Smooth muscle cell (in vitro differentiated cells): ENCODE results near the gene ANKS1A. TPM values are rescaled to one million over a fixed set of nuclear protein-coding genes. Genes with fewer than 3 reads are reported as not detected.

ENCODE experiments used
- DNase-seq: peaks from one replicate; lab custom pipeline; 2025; ENCODE audit not compliant: unreplicated experiment; lab: John Stamatoyannopoulos, UW
- H2AFZ ChIP-seq: fragments of 200-600 bp; sonication (generic); 2 replicates; pipeline ENCODE4 v1.6.0; 2016; ENCODE audit warnings: antibody characterized with exemption, low read depth, mild to moderate bottlenecking
- H3F3A ChIP-seq: fragments of 200-600 bp; sonication (generic); 2 replicates; pipeline ENCODE4 v1.6.0; 2017; ENCODE audit warnings: antibody characterized with exemption, low read depth
- H3K27ac ChIP-seq: fragments of 200-600 bp; sonication (generic); 2 replicates; pipeline ENCODE4 v1.5.1; 2016; ENCODE audit warnings: low read depth, mild to moderate bottlenecking
- H3K27me3 ChIP-seq: fragments of 200-600 bp; sonication (generic); 2 replicates; pipeline ENCODE4 v1.6.1; 2016; ENCODE audit warnings: low read depth, mild to moderate bottlenecking
- H3K36me3 ChIP-seq: fragments of 200-600 bp; sonication (generic); 2 replicates; pipeline ENCODE4 v1.5.1; 2016; ENCODE audit warnings: low read depth
- H3K4me1 ChIP-seq: fragments of 200-600 bp; sonication (generic); 2 replicates; pipeline ENCODE4 v1.5.1; 2016; ENCODE audit warnings: low read depth
- H3K4me2 ChIP-seq: fragments of 200-600 bp; sonication (generic); 2 replicates; pipeline ENCODE4 v1.6.0; 2016; ENCODE audit warnings: mild to moderate bottlenecking
- H3K4me3 ChIP-seq: fragments of 200-600 bp; sonication (generic); 2 replicates; pipeline ENCODE4 v1.5.1; 2016; ENCODE audit warnings: mild to moderate bottlenecking
- H3K79me2 ChIP-seq: fragments of 200-600 bp; sonication (generic); 2 replicates; pipeline ENCODE4 v1.6.0; 2016; ENCODE audit warnings: low read depth, mild to moderate bottlenecking
- H3K9ac ChIP-seq: fragments of 200-600 bp; sonication (generic); 2 replicates; pipeline ENCODE4 v1.6.0; 2016; ENCODE audit warnings: low read depth
- H3K9me3 ChIP-seq: fragments of 200-600 bp; sonication (generic); replicated peaks from 2 replicates; pipeline ENCODE4 v1.5.1; 2016; ENCODE audit warnings: low read depth
- H4K20me1 ChIP-seq: fragments of 200-600 bp; sonication (generic); 2 replicates; pipeline ENCODE4 v1.6.0; 2016; ENCODE audit warnings: low read depth
- WGBS: methylation state at CpG from one replicate; pipeline ENCODE4 v1.1.7; 2016; ENCODE audit warnings: low lambda C conversion rate; 5-methylcytosine and 5-hydroxymethylcytosine counted together
- polyA plus RNA-seq: library from polyadenylated mRNA; unstranded; fragments of >200 nt; fragmentation: Nextera tagmentation; extraction: Ambion mirVana; gene quantifications from 2 replicates; pipeline ENCODE4 v1.2.1, GENCODE V29; 2016
- total RNA-seq: library from RNA; depleted of rRNA; stranded (reverse); fragments of >200 nt; gene quantifications from 2 replicates; pipeline ENCODE4 v1.2.3, GENCODE V29; 2014
- TF ChIP-seq, protein P1 (sequence below): fragments of 200-600 bp; sonication (generic); IDR thresholded peaks from 2 replicates; pipeline ENCODE4 v1.5.1; 2017; ENCODE audit warnings: borderline replicate concordance, mild to moderate bottlenecking, antibody characterized with exemption; ENCODE audit not compliant: insufficient read depth, poor library complexity, severe bottlenecking

The ANKS1A gene
- total and polyA plus RNA-seq, 2 experiments from 2014 or later = 28.9 to 39.2 TPM

DNA sequence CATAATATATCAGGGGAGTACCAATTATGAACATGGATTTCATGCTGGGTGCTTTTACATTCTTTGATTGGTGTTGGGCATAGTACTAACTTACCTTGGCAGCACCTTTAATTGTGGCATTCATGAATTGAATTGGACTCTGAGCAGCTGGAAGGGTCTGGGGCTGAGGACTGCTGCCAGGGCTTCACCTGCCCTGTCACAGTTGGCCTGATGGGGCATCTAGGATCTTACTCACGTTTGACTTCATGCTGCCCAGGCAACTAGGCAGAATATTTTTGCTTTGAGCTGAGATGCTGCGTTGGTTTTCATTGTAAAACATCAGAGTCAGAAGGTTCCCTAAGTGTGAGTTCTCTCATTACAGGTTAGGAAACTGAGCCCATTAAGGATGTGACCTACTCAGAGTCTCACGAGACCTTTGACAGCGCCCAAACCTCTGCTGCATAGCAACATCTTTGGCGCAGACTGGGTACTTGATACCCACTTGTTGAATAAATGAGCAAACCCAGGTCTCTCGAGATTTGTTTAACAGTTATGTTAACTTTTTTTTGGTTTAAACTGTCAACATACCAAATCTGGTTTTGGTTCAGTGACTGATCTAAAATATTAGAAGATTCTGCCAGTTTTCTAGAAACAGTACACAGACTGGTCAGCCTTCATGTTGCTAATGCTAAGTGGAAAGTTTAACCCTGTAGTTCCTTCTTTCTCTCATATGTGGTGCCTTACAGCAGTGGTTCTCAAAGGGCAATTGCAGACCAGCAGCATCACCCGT is 147.2 kb downstream of the ANKS1A start:
- Histone ChIP-seq H3K27me3 (no peaks in the 10 kb centered on the region), H3K27ac (no peak overlapping the region), H3K79me2 (peaks cover 64% of the 10 kb centered on the region), H3K9ac (no peak overlapping the region), H3K4me2 (no peak overlapping the region), H3K4me3 (no peak overlapping the region), H3K4me1 (peaks cover 21% of the 10 kb centered on the region), H2AFZ (no peak overlapping the region), H3K36me3 (no peaks in the 10 kb centered on the region), H3K9me3 (no peaks in the 10 kb centered on the region), H4K20me1 (no peaks in the 10 kb centered on the region), H3F3A (peaks cover 14% of the 10 kb centered on the region)
- DNase-seq = no peak
- TF ChIP-seq, protein P1, sequence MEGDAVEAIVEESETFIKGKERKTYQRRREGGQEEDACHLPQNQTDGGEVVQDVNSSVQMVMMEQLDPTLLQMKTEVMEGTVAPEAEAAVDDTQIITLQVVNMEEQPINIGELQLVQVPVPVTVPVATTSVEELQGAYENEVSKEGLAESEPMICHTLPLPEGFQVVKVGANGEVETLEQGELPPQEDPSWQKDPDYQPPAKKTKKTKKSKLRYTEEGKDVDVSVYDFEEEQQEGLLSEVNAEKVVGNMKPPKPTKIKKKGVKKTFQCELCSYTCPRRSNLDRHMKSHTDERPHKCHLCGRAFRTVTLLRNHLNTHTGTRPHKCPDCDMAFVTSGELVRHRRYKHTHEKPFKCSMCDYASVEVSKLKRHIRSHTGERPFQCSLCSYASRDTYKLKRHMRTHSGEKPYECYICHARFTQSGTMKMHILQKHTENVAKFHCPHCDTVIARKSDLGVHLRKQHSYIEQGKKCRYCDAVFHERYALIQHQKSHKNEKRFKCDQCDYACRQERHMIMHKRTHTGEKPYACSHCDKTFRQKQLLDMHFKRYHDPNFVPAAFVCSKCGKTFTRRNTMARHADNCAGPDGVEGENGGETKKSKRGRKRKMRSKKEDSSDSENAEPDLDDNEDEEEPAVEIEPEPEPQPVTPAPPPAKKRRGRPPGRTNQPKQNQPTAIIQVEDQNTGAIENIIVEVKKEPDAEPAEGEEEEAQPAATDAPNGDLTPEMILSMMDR = no peak
- WGBS = 76% methylated on average over 7 of the region's 7 CpGs

GRCh38 chr6:35036828-35037663 is 148.0 kb downstream of the ANKS1A start:
- Histone ChIP-seq H3K27me3 (no peaks in the 10 kb centered on the region), H3K27ac (peak overlapping the region; percentile 63), H2AFZ (no peak overlapping the region), H3K9ac (no peak overlapping the region), H3F3A (peaks cover 9% of the 10 kb centered on the region), H4K20me1 (no peaks in the 10 kb centered on the region), H3K9me3 (no peaks in the 10 kb centered on the region), H3K4me2 (no peak overlapping the region), H3K4me3 (no peak overlapping the region), H3K79me2 (peaks cover 71% of the 10 kb centered on the region), H3K36me3 (no peaks in the 10 kb centered on the region), H3K4me1 (peaks cover 21% of the 10 kb centered on the region)
- 62% methylated on average over 8 of the region's 8 CpGs for WGBS
- no peak for DNase-seq
- TF ChIP-seq, protein P1 = no peak

DNA sequence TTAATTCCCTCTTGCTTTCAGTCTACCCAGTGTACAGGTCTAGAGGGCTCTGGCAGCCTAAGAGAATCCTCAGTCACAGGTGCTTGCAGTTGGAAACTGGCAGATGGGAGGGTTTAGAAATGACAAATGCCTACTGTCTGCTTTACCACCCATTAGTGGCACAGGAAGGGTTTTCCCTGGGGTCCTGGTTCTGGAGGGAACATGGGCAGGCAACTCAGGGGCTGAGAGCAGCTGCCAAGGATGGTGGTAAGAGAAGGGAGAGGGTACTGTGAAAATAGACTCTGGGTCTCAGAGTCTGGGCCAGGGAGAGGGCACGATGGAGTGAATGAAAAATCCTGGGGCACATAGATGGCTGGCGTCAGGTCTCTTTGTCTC is 148.6 kb downstream of the ANKS1A start:
- H3K4me2 ChIP-seq = no peak overlapping the region
- no peak overlapping the region for H3K9ac ChIP-seq
- DNase-seq = no peak
- H2AFZ ChIP-seq = no peak overlapping the region
- peak overlapping the region; percentile 63 for H3K27ac ChIP-seq
- H3K4me3 ChIP-seq = no peak overlapping the region
- TF ChIP-seq, protein P1 = no peak
- no peaks in the 10 kb centered on the region for H4K20me1 ChIP-seq
- whole genome bisulfite sequencing = 95% methylated on average over 2 of the region's 2 CpGs
- H3K36me3 ChIP-seq = no peaks in the 10 kb centered on the region
- no peaks in the 10 kb centered on the region for H3K27me3 ChIP-seq
- peaks cover 21% of the 10 kb centered on the region for H3K4me1 ChIP-seq
- peaks cover 71% of the 10 kb centered on the region for H3K79me2 ChIP-seq
- no peaks in the 10 kb centered on the region for H3K9me3 ChIP-seq
- peaks cover 9% of the 10 kb centered on the region for H3F3A ChIP-seq
